VCaP (cell line): ENCODE data around the gene METTL22.

Source experiments
- H3K27ac ChIP-seq: fragments of 450-650 bp; 2 replicates; pipeline ENCODE4 v1.5.1; 2017
- CTCF ChIP-seq: fragments of 450-650 bp; conservative IDR thresholded peaks from 2 replicates; pipeline ENCODE4 v1.5.1; 2017; ENCODE audit warnings: mild to moderate bottlenecking, moderate library complexity

METTL22 gene

GRCh38 chr16:8670014-8670560, 48.6 kb downstream of the METTL22 start:
- H3K27ac ChIP-seq = no peak overlapping the region
- TF ChIP-seq CTCF = no peak

GRCh38 chr16:8673611-8674412, 52.3 kb downstream of the METTL22 start:
- peak overlapping the region; percentile 40; the same call in 1 of the 2 replicates for H3K27ac ChIP-seq
- TF ChIP-seq CTCF = no peak

- H3K27ac ChIP-seq = peak within 1 kb of the TSS; percentile 40; the same call in 1 of the 2 replicates
- TF ChIP-seq CTCF = no peak
Observed at GRCh38 chr16:8674413-8675022, 53.0 kb downstream of the METTL22 start, which contains the start of gene ABAT. Gene ABAT, plus strand, starts transcription at chr16:8674617. Its CDS starts 61,123 bp downstream, at chr16:8735740.

- no peak overlapping the region for H3K27ac ChIP-seq
- TF ChIP-seq CTCF = no peak
Observed at GRCh38 chr16:8675183-8676159, 54.0 kb downstream of the METTL22 start.

GRCh38 chr16:8676160-8676547, 54.7 kb downstream of the METTL22 start:
- no peak for TF ChIP-seq CTCF
- no peak overlapping the region for H3K27ac ChIP-seq

GRCh38 chr16:8676737-8677375, 55.4 kb downstream of the METTL22 start:
- H3K27ac ChIP-seq = no peak overlapping the region
- TF ChIP-seq CTCF = no peak
